HG03378 (cell line): ENCODE data around the gene ABCB1.
"Not testable (repeated sequence)": the region's sequence is repeated elsewhere in the genome, so short reads cannot be mapped to it uniquely, and the experiment has no call there.

ENCODE experiments used
- ATAC-seq: cut with Tn5 transposase; IDR thresholded peaks from one replicate; pipeline ENCODE4 v1.9.1; 2021; ENCODE audit warnings: mild to moderate bottlenecking, moderate library complexity; ENCODE audit not compliant: unreplicated experiment

The ABCB1 gene

DNA sequence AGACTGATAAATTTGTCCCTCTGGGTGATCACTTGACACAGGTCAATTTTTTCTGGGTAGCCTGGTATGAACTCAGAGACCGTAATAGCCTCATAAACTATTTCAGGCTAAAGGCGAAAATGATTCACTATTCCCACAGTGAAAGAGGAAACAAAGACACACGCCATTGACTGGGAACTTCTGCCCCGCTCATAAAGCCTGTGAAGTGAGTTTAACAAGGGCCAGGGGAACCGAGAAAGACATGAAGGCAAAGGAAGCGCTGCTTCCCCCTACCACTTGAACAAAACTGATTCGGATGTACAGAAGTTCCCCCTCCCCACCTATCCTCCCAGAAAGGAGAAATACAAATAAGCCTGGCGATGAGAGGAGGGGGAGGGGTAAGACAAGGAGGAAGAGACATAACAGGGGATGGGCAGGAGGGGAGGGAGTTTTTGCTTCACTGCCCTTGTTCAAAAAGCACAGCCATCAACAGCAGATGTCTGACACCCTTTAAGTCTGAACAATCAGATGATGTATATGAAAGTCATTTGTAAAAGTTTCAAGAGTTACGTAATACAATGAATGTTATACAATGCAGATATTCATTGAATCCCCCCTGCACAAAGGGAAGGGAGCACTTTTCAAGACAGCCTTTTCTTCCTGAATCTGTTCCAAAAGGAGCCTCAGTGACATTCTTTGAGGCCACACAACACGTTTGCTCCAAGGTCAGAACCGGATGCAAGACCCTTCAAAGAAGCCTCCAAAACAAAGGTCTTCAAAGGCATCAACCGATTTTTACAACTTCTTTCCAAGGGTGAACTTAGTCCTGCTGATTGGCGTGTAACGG, 125.9 kb downstream of the ABCB1 start:
- peak; percentile 84 for ATAC-seq

DNA sequence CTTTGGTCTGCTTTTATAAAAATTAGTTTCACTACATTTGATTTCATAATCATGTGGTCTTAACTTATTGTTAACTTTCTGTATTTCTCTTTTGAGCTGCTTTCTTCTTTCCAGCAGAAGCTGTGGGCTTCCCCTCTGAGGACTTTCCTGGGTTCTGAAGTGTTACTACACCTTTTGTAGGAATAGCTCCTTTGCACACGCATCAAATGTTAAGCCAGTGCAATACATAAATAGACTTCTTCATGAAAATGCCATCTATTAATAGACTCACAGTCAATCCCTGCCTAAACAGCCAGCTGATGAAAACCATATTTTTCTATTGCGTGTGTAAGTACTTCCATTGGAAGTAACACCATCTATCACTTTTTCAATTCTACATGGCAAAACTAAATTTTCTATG, 126.7 kb downstream of the ABCB1 start:
- ATAC-seq = peak; percentile 25

- no peak for ATAC-seq
These were observed 127.5 kb downstream of the ABCB1 start for GRCh38 chr7:87473192-87473591.

- ATAC-seq = no peak
These were observed 129.2 kb downstream of the ABCB1 start for GRCh38 chr7:87471473-87471872.

- not testable (repeated sequence) for ATAC-seq
These were observed 131.5 kb downstream of the ABCB1 start for GRCh38 chr7:87469204-87469603.

GRCh38 chr7:87465534-87465880, 135.2 kb downstream of the ABCB1 start:
- ATAC-seq = not testable (repeated sequence)

GRCh38 chr7:87464830-87465533, 135.7 kb downstream of the ABCB1 start:
- ATAC-seq = not testable (repeated sequence)

- no peak for ATAC-seq
These were observed 136.7 kb downstream of the ABCB1 start for GRCh38 chr7:87463982-87464381.

GRCh38 chr7:87460444-87460843, 140.2 kb downstream of the ABCB1 start:
- ATAC-seq = not testable (repeated sequence)

DNA sequence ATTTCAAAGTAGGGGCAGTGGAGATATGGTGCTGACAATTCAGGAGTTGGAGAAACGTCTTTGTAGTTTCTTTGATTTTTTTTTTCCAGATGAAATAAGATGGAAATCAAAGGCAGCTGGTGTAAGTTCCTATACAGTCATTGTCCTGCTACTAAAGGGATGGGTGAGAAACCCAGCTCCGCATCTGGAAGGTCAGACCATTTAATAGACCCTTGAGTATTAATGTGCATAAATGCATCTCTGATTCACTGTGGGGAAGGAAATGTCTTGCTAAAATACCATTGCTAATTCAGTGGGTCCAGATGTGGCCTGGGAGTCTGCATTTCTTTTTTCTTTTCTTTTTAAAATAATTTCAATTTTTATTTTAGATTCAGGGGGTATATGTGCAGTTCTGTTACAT, 140.7 kb downstream of the ABCB1 start:
- no peak for ATAC-seq

- no peak for ATAC-seq
These were observed 142.5 kb downstream of the ABCB1 start for GRCh38 chr7:87458148-87458547.

DNA sequence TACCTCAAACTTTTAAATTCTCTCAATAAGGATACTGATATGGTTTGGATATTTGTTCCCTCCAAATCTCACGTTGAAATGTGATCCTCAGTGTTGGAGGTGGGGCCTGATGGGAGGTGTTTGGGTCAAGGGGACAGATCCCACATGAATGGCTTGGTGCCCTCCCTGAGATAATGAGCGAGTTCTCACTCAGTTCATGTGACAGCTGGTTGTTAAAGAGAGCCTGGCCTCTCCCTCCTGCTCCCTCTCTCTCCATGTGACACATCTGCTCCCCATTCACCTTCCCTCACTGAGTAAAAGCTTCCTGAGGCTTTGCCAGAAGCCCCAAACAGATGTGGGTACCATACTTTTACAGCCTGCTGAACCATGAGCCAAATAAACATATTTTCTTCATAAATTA, 144.4 kb downstream of the ABCB1 start:
- ATAC-seq = no peak
